NCI-H2196 (cell line): ENCODE data around the gene SPTY2D1.

Experiments used
- DNase-seq: peaks from one replicate; lab custom pipeline; 2025; ENCODE audit not compliant: unreplicated experiment; lab: John Stamatoyannopoulos, UW

SPTY2D1 gene

GRCh38 chr11:18566406-18566805 is 67.7 kb downstream of the SPTY2D1 start:
- no peak for DNase-seq

- no peak for DNase-seq
These were observed 70.0 kb downstream of the SPTY2D1 start for GRCh38 chr11:18564149-18564548.

- no peak for DNase-seq
These were observed 70.9 kb downstream of the SPTY2D1 start for GRCh38 chr11:18563090-18563730.
